Stimulated activated CD4-positive, alpha-beta T cell treated with anti-CD3 and anti-CD28 coated beads, Interleukin-1b, Interleukin-23, amount 100 ng/mL, for 24 hours (primary cell): ENCODE results near the gene KITLG.
"Not testable (repeated sequence)": the region's sequence is repeated elsewhere in the genome, so short reads cannot be mapped to it uniquely, and the experiment has no call there.

Experiments used
- DNase-seq, 4 experiments: peaks; one replicate each; pipeline ENCODE4 v3.0.0-alpha.2; 2020; ENCODE audit warnings: low read depth in 4 of 4, low spot score in 1 of 4

Gene KITLG

DNA sequence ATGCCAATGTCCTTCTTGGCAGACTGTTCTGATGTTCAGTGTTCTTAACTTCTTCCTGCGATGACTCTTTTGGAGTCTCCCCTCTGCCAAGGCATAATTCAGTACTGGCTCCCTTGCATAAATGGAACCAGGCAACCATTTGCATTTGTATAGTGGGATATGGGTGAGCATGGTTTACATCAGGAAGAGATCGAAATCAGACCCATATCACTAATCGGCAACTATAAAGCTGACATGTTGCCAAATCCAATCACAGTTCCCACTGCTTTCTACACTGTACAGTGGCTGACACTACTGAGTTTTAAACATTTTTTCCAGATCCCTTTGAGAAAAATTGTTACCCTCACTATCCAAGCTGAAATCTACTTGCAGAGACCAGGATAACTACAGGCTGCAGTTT, 83.8 kb downstream of the KITLG start:
- no peak for DNase-seq

DNA sequence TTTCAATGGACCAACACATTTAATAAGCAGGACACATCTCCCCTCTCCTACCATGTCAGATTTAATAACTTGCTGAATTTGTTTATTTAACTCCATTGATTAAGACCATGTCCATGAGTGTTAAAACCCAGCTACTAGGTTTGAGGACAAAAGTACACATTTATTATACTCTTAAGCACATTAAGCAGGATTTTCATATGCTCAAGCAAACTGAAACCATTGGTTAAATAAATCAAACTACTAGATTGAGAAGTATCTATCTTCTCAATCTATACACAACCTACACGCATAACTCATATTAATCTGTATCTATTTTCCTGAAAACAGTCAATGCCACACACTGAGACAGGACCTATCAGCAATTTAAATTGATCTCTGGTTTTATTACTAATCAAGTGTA, 85.2 kb downstream of the KITLG start:
- DNase-seq, result no peak

DNA sequence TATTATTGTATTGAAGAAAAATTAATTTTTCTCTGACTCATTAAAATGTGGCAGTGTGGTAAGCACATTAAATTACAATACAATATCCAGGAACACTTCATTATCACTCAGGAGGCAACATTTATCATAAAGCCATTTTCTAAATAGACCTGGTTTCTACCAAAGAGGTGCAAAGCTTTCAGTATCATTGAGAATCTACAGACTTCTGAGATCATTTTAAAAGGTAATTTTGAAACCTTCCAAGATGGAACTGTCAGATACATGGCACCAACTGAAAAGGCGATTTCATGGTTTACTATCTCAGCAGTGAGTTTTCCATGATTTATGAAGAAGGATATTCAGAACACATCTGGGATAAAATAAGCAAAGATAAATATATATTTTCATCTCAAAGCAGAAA, 85.8 kb downstream of the KITLG start:
- DNase-seq, result no peak

DNA sequence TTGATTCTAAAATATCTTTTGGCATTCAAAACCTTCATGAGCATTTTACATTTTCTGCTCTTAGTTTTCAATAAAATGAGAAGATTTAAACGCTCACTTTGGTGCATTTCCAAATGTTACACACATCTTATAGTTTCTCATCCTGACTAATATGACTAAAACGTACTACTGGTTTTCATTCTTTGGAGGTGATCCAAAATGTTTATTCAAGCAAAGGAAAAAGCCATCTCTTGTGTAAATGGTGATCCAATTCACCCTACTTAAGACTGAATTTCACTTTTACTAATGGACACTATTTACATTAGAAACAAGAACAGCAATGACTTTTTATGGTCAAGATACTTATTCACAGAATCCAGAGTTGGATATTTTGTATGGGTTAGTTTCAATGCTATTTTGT, 86.6 kb downstream of the KITLG start:
- no peak for DNase-seq

DNA sequence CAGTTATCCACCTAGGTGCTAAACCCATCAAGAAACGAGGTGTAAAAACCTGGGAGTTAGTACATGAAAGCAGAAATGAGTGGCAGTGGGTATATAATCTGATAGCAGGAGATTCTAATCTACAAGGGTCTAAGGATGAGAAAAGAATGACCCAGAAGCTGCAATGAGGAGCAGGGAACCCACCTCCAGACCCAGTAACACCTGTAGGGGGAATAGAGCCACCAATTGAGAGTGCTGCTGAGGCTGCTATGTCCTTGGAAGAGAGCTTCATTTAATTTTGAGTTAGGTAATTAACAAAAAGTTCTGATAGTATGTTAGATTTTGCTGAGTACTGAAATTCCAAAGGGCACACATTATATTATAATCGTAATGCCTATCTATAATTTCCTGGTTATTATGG, 89.8 kb downstream of the KITLG start:
- DNase-seq, result no peak

DNA sequence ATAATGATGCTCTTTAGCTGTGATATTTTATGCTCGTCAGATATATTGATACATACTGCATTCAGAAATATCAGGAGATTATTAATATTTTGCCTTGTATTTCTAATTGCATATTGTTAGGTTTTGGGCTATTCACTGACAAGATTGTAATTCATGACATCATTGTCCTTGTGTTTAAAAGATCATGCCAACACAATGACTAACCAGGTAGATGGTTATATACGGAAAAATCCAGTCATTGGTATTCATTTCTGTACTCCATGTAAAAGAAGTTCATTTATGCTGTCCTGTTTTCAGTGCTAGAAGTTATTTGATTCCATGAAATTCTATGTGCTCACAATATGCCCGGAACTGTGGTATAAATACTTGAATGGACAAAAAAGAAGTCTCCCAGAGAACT, 107.5 kb downstream of the KITLG start:
- DNase-seq, result no peak

DNA sequence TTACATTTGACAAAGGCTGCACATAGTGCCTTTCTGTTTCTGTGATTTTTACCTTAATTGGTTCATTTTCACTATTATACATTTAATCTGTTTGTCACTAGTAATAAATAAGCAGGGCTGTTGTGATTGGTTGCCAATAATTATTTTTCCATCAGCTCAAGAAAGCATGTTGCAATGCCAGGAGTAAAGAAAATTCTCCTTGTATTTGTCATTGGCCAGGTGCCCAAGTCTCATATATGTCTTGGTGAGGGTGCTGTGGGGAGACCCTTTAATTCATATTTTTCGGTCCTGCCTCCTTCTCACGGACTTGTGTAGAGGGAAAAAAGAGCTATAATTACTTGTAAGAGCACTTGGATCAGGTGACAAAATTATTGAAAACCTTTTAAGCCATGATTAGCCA, 108.0 kb downstream of the KITLG start:
- DNase-seq, result no peak

DNA sequence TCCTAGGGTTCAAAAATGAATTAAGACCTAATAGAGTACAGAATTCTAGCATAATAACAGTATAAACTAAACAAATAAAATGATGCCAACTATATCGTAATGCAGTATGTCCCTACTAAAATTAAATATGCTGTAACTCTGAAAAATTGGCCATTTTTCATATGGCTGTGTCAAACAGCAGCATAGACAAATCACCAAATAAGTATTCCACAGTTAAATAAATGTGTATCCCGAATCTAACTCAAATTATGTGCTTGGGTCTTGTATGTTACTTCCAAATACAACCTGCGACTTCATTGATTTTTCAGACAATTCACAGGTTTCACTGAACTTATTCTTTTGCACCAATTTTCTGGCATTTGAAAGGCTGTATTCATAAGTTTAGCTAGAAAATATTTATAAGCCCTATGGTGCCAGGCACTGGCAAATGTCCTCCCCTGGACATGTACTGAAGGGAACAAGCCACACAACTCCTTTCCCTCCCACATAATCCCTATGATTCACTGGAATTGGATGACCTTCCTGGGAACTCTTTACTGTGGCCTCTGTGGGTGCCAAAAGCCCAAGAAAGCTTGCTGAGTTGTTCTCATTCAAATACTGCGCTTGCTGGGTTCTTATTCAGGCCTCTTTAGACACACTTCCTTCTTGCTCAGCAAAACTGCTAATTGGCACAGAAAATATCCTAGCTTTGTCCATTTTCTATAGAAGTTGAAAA, 108.8 kb downstream of the KITLG start:
- no peak for DNase-seq

DNA sequence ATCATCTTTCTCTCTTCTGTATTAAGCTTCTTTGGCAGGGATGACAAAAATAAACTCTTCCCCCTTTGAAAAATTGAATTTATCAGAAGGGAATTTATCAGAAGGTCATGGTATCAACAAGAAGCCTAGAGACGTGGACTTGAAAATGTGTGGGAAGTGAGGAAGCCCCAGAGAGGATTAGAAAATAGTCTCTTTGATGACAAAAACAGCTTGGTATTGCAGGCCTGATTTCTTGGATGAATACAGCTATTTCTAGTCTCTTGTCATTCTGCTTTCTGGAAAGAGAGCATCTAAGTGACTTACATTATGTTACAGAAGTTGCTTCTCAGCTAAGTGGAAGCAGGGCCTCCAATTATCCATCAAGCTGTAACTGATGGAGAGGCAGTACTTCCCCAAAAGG, 111.1 kb downstream of the KITLG start:
- no peak for DNase-seq

DNA sequence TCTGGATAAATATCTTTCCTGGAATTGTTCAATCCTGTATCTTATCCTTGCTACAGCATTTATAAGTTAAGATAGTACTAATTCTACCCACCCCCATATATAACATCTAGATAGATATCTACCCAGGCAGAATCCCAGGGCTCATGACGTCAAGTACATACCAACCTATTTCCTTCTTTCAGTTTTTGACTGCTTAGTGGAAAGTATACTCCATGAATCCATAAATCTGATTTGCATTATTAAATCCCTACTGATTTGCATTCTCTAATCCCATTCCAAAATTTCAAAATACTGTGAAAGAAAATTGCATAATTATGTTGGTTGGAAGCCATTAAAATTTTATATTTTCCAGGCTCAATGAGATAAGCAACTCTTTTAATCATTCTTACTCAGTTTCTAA, 111.7 kb downstream of the KITLG start:
- no peak for DNase-seq

DNA sequence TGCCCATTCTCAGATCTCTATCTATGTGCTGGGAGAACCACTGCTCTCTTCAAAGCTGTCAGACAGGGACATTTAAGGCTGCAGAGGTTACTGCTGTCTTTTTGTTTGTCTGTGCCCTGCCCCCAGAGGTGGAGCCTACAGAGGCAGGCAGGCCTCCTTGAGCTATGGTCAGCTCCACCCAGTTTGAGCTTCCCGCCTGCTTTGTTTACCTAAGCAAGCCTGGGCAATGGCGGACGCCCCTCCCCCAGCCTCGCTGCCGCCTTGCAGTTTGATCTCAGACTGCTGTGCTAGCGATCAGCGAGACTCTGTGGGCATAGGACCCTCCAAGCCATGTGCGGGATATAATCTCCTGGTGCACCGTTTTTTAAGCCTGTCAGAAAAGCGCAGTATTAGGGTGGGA, 113.6 kb downstream of the KITLG start:
- DNase-seq, result not testable (repeated sequence)

DNA sequence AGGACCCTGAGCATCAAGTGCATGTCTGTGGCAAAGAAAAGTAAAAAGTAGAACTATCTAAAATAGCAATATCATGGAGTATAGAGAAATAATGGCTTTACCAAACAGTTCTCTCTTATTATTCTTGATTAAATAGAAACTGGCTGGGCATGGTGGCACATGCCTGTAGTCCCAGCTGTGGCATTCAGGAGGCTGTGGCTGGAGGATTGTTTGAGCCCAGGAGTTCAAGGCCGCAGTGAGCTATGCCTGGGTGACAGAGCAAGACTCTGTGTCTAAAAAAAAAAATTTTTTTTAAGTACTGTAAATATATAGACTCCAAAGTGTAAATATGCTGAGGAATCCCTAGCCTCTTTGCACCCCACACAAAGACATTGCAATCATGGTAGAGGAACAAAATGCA, 121.9 kb downstream of the KITLG start:
- no peak for DNase-seq

DNA sequence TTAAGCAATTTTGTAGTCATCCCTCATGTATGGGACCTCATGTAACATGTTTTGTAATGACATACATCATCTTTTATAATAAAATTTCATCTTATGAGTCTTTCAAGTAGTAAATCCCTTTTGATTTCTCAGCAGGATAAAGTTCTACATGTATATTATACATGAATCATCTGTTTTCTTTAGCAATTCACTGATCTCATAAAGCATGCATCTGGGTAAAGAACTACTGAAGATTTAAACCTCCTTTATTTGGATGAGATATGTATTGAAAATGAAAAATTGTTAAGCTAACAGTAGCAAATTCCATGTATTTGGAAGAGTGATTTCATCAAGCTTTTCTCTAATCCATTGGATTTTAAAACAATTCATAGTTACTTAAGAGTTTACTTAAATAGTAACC, 126.9 kb downstream of the KITLG start:
- DNase-seq, result no peak

DNA sequence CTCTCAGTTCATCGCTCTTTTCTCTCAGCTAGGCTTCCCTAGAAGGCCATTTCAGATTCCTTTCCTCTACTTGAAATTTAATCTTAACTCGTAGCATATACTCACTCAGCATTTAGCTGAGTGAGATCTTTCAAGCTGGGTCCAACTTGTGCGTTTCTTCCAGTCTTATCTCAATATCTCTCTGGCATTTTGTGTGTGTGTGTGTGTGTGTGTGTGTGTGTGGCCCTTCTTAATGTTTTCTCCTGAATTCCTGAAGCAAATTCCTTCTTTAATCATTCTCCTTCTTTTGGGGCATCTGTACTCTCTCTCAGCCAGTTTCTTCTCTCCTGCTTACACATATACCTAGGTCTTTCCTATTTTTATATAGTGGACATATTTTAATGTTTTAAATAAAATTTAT, 129.1 kb downstream of the KITLG start:
- DNase-seq, result no peak

DNA sequence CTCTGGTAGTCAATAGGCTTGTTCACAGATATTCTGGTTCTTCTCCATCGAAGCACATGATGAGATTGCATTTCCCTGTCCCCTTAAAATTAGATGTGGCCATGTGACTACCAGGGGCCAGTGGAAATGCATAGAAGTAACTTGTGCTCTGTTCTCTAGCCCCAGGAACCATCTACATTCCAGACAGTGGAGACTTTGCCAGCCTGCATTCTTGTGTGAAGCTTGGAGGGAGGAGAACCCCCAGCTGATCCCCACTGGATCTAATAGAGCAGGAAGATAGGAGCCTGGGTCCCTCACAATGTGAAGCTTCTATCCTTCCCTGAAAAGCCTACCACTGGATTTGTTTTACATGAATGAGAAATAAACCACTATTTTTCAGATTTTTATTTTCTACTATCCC, 130.1 kb downstream of the KITLG start:
- no peak for DNase-seq

DNA sequence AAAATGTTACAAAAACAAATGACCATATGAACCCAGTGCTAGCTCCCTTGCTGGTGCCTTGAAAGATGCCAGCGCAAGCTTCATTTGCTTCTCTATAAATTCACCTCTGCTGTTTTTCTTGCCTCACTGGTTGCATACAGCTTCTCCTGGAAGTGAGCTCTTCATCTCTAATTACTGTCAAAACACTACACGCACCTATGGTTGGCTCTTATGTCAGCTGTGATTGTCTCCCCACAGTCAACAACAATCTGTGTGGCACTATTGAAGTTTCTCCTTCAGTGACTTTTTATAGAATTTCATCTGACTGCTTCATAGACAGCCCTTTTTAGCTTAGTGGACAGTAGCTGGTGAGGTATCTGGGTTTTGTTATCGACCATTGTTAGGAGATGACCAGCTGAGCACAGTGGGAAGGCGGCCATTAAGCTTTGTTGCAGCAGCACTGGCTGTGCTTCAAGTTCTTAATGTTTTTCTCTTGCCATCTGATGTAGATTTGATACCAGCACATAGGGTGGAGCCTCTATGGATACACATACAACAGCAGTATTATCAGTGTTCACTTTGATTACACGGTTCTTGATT, 131.8 kb downstream of the KITLG start:
- no peak for DNase-seq

DNA sequence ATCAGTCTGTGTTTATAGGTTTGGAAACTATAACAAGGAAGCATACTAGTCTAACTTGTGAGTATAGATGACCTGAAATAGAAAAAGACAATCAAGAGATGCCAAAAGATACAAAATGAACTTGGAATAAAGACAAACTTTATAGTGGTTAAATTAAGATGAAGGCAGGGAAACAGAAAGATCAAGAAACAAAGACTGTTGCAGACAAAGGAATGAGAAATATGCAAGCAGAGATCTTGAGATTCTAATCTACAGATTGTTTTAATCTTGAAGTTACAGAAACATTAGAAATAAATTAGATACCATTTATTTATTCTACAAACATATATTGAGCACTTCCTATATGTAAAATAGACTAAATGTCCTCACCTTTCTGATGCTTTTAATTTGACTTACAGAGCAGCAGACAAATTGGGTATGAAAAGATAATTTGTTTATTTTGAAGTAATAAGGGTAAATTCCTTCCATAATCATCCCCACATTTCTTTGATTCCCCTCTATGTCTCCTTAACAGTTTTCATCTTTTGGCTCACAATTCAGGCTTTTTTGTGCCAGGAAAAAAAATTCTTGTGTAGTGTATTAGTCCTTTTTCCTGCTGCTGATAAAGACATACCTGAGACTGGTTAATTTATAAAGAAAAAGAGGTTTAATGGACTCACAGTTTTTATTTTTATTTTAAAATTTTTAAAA, 134.4 kb downstream of the KITLG start:
- no peak for DNase-seq

DNA sequence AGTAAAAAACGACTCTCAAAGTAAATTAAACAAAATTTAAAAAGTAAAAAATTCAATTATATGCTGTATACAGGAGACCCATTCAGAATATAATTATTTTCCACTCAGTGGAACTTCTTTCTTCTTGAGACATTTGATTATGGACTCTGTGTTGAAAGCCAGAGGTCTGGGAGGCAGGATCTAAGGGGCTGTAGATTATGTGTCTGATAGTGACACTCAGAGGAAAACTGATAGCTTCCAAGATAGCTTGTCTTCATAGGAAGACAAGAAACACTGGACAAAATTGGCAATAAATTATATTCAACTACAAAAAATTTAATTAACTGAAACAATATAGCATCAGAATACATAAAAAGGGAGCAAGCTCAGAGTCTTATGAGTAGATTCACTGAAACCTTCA, 135.8 kb downstream of the KITLG start:
- no peak for DNase-seq
